Neural progenitor cell (in vitro differentiated cells): ENCODE results near the gene KCNJ10. TPM values are rescaled to one million over a fixed set of nuclear protein-coding genes. Genes with fewer than 3 reads are reported as not detected.

Experiments
- DNase-seq: peaks from one replicate; pipeline ENCODE4 v3.0.0-alpha.2; 2016; ENCODE audit warnings: low spot score
- H2AFZ ChIP-seq: fragments of 200-600 bp; sonication (generic); replicated peaks from 2 replicates; pipeline ENCODE4 v1.6.1; 2016; ENCODE audit warnings: antibody characterized with exemption
- H3F3A ChIP-seq: fragments of 200-600 bp; sonication (generic); 2 replicates; pipeline ENCODE4 v1.6.1; 2016; ENCODE audit warnings: antibody characterized with exemption, low read depth
- H3K27ac ChIP-seq: fragments of 200-600 bp; sonication (generic); 2 replicates; pipeline ENCODE4 v1.5.1; 2016; ENCODE audit warnings: mild to moderate bottlenecking
- H3K27me3 ChIP-seq: fragments of 200-600 bp; sonication (generic); 2 replicates; pipeline ENCODE4 v1.6.1; 2016; ENCODE audit warnings: mild to moderate bottlenecking, moderate library complexity
- H3K36me3 ChIP-seq: fragments of 200-600 bp; sonication (generic); 2 replicates; pipeline ENCODE4 v1.5.1; 2016
- H3K4me1 ChIP-seq: fragments of 200-600 bp; sonication (generic); 2 replicates; pipeline ENCODE4 v1.6.1; 2016; ENCODE audit warnings: mixed run types
- H3K4me2 ChIP-seq: fragments of 200-600 bp; sonication (generic); 2 replicates; pipeline ENCODE4 v1.6.1; 2016
- H3K4me3 ChIP-seq: fragments of 200-600 bp; sonication (generic); 2 replicates; pipeline ENCODE4 v1.5.1; 2016
- H3K79me2 ChIP-seq: fragments of 200-600 bp; sonication (generic); 2 replicates; pipeline ENCODE4 v1.6.1; 2016; ENCODE audit warnings: low read depth
- H3K9ac ChIP-seq: fragments of 200-600 bp; sonication (generic); 2 replicates; pipeline ENCODE4 v1.6.1; 2016
- H3K9me3 ChIP-seq: fragments of 200-600 bp; sonication (generic); 2 replicates; pipeline ENCODE4 v1.5.1; 2016; ENCODE audit warnings: low read depth
- H4K20me1 ChIP-seq: fragments of 200-600 bp; sonication (generic); 2 replicates; pipeline ENCODE4 v1.6.1; 2016; ENCODE audit warnings: low read depth
- H3K27ac Mint-ChIP-seq: 3 replicates; pipeline ENCODE4 v1.8.0; 2021; ENCODE audit warnings: mixed read lengths
- H3K27me3 Mint-ChIP-seq: 2 replicates; pipeline ENCODE4 v1.8.0; 2022; ENCODE audit warnings: low read depth, mild to moderate bottlenecking, inconsistent platforms, moderate library complexity, mixed read lengths; ENCODE audit not compliant: insufficient read depth
- H3K36me3 Mint-ChIP-seq: 3 replicates; pipeline ENCODE4 v1.8.0; 2021; ENCODE audit warnings: mixed read lengths
- H3K4me1 Mint-ChIP-seq: 3 replicates; pipeline ENCODE4 v1.8.0; 2021; ENCODE audit warnings: mixed read lengths
- H3K4me3 Mint-ChIP-seq: 3 replicates; pipeline ENCODE4 v1.8.0; 2021; ENCODE audit warnings: mild to moderate bottlenecking, moderate library complexity, mixed read lengths
- H3K9me3 Mint-ChIP-seq: 3 replicates; pipeline ENCODE4 v1.8.0; 2020; ENCODE audit warnings: mixed read lengths
- CTCF ChIP-seq: fragments of 200-600 bp; sonication (generic); IDR thresholded peaks from 2 replicates; pipeline ENCODE4 v1.5.1; 2017; ENCODE audit warnings: antibody characterized with exemption, mild to moderate bottlenecking
- EZH2 ChIP-seq: fragments of 200-600 bp; sonication (generic); IDR thresholded peaks from 2 replicates; pipeline ENCODE4 v1.6.1; 2017; ENCODE audit warnings: antibody characterized with exemption, mild to moderate bottlenecking, moderate library complexity
- EZH2phosphoT487 ChIP-seq: fragments of 200-600 bp; sonication (generic); IDR thresholded peaks from 2 replicates; pipeline ENCODE4 v1.6.1; 2017; ENCODE audit warnings: antibody characterized with exemption
- total RNA-seq: library from RNA; depleted of rRNA; stranded (reverse); fragments of >200 nt; gene quantifications from 2 replicates; pipeline ENCODE4 v1.2.3, GENCODE V29; 2015; ENCODE audit warnings: low replicate concordance

KCNJ10 gene
- total RNA-seq, 1 donor from 2014 or later = not detected

GRCh38 chr1:159970932-159971342, 99.0 kb downstream of the KCNJ10 start:
- Mint-ChIP-seq H3K9me3 (peaks cover 3% of the 10 kb centered on the region), H3K36me3 (no peaks in the 10 kb centered on the region), H3K27ac (peak overlapping the region; percentile 64), H3K27me3 (peaks cover 5% of the 10 kb centered on the region), H3K4me1 (peaks cover 5% of the 10 kb centered on the region), H3K4me3 (no peak overlapping the region)
- Histone ChIP-seq H3K9me3 (no peaks in the 10 kb centered on the region), H4K20me1 (no peaks in the 10 kb centered on the region), H2AFZ (no peak overlapping the region), H3K4me1 (no peaks in the 10 kb centered on the region), H3K36me3 (no peaks in the 10 kb centered on the region), H3K9ac (no peak overlapping the region), H3K4me3 (no peak overlapping the region), H3K27me3 (peaks cover 11% of the 10 kb centered on the region), H3K27ac (no peak overlapping the region), H3F3A (no peaks in the 10 kb centered on the region), H3K79me2 (no peaks in the 10 kb centered on the region), H3K4me2 (no peak overlapping the region)
- no peak for TF ChIP-seq CTCF
- TF ChIP-seq EZH2 = no peak
- no peak for TF ChIP-seq EZH2phosphoT487
- no peak for DNase-seq

- H3K36me3 Mint-ChIP-seq = no peaks in the 10 kb centered on the region
- H3K4me1 ChIP-seq = peaks cover 13% of the 10 kb centered on the region
- H3K9me3 Mint-ChIP-seq = peaks cover 3% of the 10 kb centered on the region
- H3K4me3 ChIP-seq = no peak overlapping the region
- no peak overlapping the region for H3K4me2 ChIP-seq
- H3K27ac Mint-ChIP-seq = no peak overlapping the region
- H3K9ac ChIP-seq = no peak overlapping the region
- H3K27me3 Mint-ChIP-seq = peaks cover 5% of the 10 kb centered on the region
- H3K9me3 ChIP-seq = no peaks in the 10 kb centered on the region
- DNase-seq = no peak
- H3K36me3 ChIP-seq = no peaks in the 10 kb centered on the region
- TF ChIP-seq EZH2 = no peak
- TF ChIP-seq EZH2phosphoT487 = no peak
- no peak for TF ChIP-seq CTCF
- H3K27me3 ChIP-seq = peaks cover 11% of the 10 kb centered on the region
- no peak overlapping the region for H3K4me3 Mint-ChIP-seq
- no peaks in the 10 kb centered on the region for H4K20me1 ChIP-seq
- H3K79me2 ChIP-seq = no peaks in the 10 kb centered on the region
- peaks cover 21% of the 10 kb centered on the region for H3K4me1 Mint-ChIP-seq
- H3K27ac ChIP-seq = no peak overlapping the region
- no peak overlapping the region for H2AFZ ChIP-seq
- peaks cover 13% of the 10 kb centered on the region for H3F3A ChIP-seq
Measured at GRCh38 chr1:159968901-159969300, 101.1 kb downstream of the KCNJ10 start.

GRCh38 chr1:159965263-159965662, 104.7 kb downstream of the KCNJ10 start:
- no peaks in the 10 kb centered on the region for H3K9me3 ChIP-seq
- peaks cover 16% of the 10 kb centered on the region for H3K4me1 ChIP-seq
- no peak overlapping the region for H3K4me3 ChIP-seq
- H3F3A ChIP-seq = peaks cover 17% of the 10 kb centered on the region
- peaks cover 11% of the 10 kb centered on the region for H3K27me3 ChIP-seq
- peaks cover 17% of the 10 kb centered on the region for H3K4me1 Mint-ChIP-seq
- no peak for DNase-seq
- H3K36me3 Mint-ChIP-seq = no peaks in the 10 kb centered on the region
- no peak overlapping the region for H3K4me2 ChIP-seq
- H3K9me3 Mint-ChIP-seq = peaks cover 3% of the 10 kb centered on the region
- H3K36me3 ChIP-seq = no peaks in the 10 kb centered on the region
- no peak overlapping the region for H3K9ac ChIP-seq
- peaks cover 6% of the 10 kb centered on the region for H3K27me3 Mint-ChIP-seq
- no peaks in the 10 kb centered on the region for H3K79me2 ChIP-seq
- H4K20me1 ChIP-seq = no peaks in the 10 kb centered on the region
- no peak overlapping the region for H3K27ac Mint-ChIP-seq
- no peak overlapping the region for H2AFZ ChIP-seq
- no peak overlapping the region for H3K4me3 Mint-ChIP-seq
- TF ChIP-seq EZH2phosphoT487 (no peak), EZH2 (no peak), CTCF (no peak)
- H3K27ac ChIP-seq = no peak overlapping the region
